ENCODE results near the gene TRIL.

The TRIL gene

GRCh38 chr7:28942168-28942567 lies 16.0 kb downstream of the TRIL start:
- in situ Hi-C loops (cut with MboI; ENCODE audit: low sequenced_read_pairs), result loop anchor here (25.0 kb wide), 1 partner anchor 145 kb away; no protein-coding TSS in a partner anchor

DNA sequence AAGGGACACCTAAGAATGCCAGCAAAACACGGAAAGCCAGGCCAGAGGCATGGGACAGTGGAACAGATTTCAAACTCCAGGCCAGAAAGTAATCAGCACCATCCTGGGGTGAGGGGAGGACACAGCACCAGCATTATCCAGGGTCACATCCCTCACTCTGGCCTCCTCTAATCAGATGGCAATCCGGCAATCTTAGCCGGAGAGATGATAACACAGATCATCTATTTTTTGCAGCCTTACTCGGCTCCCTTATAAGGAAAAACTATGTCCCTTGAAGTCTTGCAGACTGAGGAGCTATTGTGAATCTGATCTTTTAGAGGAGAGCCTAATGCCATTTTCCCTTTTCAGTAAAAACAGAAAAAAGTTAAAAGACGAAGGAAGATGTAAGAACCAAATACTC lies 16.5 kb downstream of the TRIL start:
- in situ Hi-C loops (cut with MboI; ENCODE audit: low sequenced_read_pairs), result loop anchor here (25.0 kb wide), 1 partner anchor 146 kb away; no protein-coding TSS in a partner anchor

DNA sequence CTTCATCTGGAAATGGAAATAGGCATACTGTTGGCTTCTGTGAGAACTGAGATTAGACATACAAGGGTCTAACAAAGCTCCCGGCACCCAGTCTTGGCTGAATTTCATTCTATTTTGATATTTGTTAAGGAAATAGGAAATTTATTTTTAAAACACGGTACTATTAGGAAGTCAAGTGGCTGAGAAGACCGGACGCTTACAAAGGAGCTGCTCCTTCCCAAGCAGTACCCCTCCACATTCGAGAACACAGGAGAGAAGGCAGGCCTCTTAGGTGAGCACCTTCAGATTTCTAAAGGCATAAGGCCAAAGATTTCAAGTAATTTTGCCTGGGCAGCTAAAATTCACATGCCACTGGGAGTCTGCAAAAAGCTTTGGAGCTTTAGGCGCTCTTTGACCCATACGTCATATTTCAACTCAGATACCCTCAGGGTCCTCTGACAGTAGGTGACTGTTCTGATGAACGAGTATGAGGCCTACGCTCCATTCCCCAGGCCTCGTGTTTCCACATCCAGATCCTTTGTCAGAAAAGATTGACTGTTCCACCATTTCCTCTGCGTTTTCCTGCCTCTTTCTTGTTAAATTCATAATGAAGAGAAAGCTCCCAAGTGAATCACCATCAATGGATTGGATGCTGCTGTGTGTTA lies 17.3 kb downstream of the TRIL start:
- in situ Hi-C loops (cut with MboI; ENCODE audit: low sequenced_read_pairs), result loop anchor here (25.0 kb wide), 1 partner anchor 146 kb away; no protein-coding TSS in a partner anchor

DNA sequence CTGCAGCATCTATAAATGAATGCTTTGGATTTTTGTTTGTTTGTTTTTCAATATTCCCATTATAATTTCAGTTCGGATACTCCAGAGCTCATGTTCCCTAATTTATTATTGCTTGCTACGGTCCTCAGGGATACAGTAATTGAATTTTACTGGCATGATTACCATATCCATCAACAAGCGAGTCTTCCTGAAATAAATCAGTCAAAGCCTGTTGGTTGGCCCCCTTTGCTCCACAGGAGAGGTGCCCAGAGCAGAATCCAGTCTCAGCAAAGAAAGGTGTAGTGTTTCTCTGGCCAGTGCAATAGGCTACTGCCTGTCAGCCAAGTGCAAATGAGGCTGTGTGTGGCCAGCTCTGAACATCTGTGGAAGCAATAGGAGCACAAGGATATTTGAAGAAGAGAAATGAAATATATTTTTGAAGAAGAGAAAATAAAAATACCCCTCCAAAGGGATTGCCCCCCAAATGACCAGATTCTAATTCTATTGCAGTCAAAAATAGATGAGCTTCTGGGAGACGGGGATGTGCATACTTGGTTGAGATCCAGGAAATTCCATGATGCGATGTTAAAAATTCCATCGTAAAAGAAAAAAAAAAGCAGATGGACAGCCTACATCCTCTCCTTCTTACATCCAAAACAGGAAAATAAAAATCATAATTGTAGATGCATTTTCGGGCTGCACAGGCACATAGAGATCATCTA lies 18.1 kb downstream of the TRIL start:
- in situ Hi-C loops (cut with MboI; ENCODE audit: low sequenced_read_pairs), result loop anchor here (25.0 kb wide), 1 partner anchor 147 kb away; no protein-coding TSS in a partner anchor

- in situ Hi-C loops (cut with MboI; ENCODE audit: low sequenced_read_pairs), result loop anchor here (25.0 kb wide), 1 partner anchor 148 kb away; no protein-coding TSS in a partner anchor
Observed at GRCh38 chr7:28939367-28939766, 18.8 kb downstream of the TRIL start.

GRCh38 chr7:28937619-28938018 lies 20.5 kb downstream of the TRIL start:
- in situ Hi-C loops (cut with MboI; ENCODE audit: low sequenced_read_pairs), result loop anchor here (25.0 kb wide), 1 partner anchor 150 kb away; no protein-coding TSS in a partner anchor

- in situ Hi-C loops (cut with MboI; ENCODE audit: low sequenced_read_pairs), result loop anchor here (25.0 kb wide), 1 partner anchor 150 kb away; no protein-coding TSS in a partner anchor
Observed at GRCh38 chr7:28937103-28937502, 21.0 kb downstream of the TRIL start.

GRCh38 chr7:28933846-28934320 lies 24.2 kb downstream of the TRIL start:
- in situ Hi-C loops (cut with MboI; ENCODE audit: low sequenced_read_pairs), result loop anchor here (25.0 kb wide), 1 partner anchor 153 kb away; no protein-coding TSS in a partner anchor

GRCh38 chr7:28931565-28931964 lies 26.6 kb downstream of the TRIL start:
- in situ Hi-C loops (cut with MboI; ENCODE audit: low sequenced_read_pairs), result loop anchor here (25.0 kb wide), 1 partner anchor 156 kb away; no protein-coding TSS in a partner anchor

- in situ Hi-C loops (cut with MboI; ENCODE audit: low sequenced_read_pairs), result loop anchor here (10.0 to 25.0 kb wide), 2 partner anchors 160 to 478 kb away; no protein-coding TSS in a partner anchor
Observed at GRCh38 chr7:28926871-28927597, 31.1 kb downstream of the TRIL start.

DNA sequence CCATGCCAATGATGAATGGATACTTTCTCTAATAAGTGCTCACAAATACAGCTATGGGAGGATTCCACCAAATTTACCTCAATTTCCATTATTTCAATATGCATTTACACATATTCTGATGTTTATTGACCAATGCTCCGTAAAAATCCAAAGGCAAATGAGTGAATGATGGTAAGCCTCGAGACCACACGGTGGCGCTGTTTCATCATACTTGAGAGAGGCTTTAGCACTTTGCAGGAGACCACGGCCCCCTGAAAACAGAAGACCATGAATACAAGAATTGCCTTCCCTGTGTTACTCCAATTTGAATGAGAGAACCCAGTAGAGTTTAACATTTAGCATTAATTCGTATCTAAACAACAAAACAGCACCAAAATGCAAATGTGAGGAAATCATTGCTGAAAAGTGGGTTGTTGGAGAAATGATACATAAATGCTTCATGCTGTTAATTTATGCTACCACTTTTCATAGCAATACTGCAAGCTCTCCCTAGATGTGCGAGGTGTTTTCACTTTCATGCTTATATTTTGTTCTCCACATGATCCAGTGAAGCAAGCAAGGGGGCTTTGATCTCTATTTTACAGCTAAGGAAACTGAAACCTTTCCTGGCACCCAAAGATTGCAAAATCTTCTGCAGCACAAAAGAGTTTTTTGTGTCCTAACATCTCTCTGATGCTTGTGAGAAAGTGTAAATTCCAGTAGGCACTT lies 35.4 kb downstream of the TRIL start:
- in situ Hi-C loops (cut with MboI; ENCODE audit: low sequenced_read_pairs), result loop anchor here (10.0 kb wide), 1 partner anchor 482 kb away; no protein-coding TSS in a partner anchor

- in situ Hi-C loops (cut with MboI; ENCODE audit: low sequenced_read_pairs), result loop anchor here (10.0 kb wide), 1 partner anchor 483 kb away; no protein-coding TSS in a partner anchor
Observed at GRCh38 chr7:28921822-28922221, 36.3 kb downstream of the TRIL start.

- in situ Hi-C loops (cut with MboI; ENCODE audit: low sequenced_read_pairs), result loop anchor here (10.0 kb wide), 1 partner anchor 484 kb away; no protein-coding TSS in a partner anchor
Observed at GRCh38 chr7:28920424-28920823, 37.7 kb downstream of the TRIL start.

GRCh38 chr7:28919510-28919909 lies 38.6 kb downstream of the TRIL start:
- in situ Hi-C loops (cut with MboI; ENCODE audit: low sequenced_read_pairs), result no loop called here

- in situ Hi-C loops (cut with MboI; ENCODE audit: low sequenced_read_pairs), result no loop called here
Observed at GRCh38 chr7:28908775-28909174, 49.4 kb downstream of the TRIL start.

- in situ Hi-C loops (cut with MboI; ENCODE audit: low sequenced_read_pairs), result no loop called here
Observed at GRCh38 chr7:28905464-28905863, 52.7 kb downstream of the TRIL start.

DNA sequence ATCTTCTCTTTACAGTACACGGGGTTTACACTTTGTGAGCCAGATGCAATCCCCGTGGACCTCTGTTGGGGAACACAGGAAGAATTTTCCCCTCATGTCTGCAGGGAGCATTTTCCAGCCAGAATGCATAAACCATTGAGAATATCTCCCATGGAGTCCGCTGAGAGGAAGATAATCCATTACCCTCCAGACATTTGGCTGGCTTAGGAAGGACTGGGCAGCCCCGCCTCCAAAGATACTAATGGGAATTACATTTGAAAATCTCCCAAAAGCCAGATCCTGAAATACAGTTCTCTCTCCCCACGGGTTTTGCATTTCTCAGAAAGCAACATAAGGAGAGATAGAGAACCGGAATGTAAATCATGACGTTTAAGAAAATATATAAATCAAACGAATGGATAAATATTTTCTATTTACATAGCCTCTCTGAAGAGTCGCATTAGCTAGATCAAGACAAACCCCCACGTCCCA lies 53.5 kb downstream of the TRIL start:
- in situ Hi-C loops (cut with MboI; ENCODE audit: low sequenced_read_pairs), result no loop called here

GRCh38 chr7:28903730-28904577 lies 54.2 kb downstream of the TRIL start:
- in situ Hi-C loops (cut with MboI; ENCODE audit: low sequenced_read_pairs), result no loop called here
